ENCODE data around the gene C6orf52.

GRCh38 chr6:10719296-10719963 lies 25.0 kb upstream of the C6orf52 start:
- TF ChIP-seq TCF4 (CRISPR knock-in tag; IDR thresholded peaks at IDR 0.05; ENCODE audit: borderline replicate concordance) (no peak), GLIS3 (CRISPR knock-in tag; IDR thresholded peaks at IDR 0.05) (no peak)
